HG03175 (cell line): ENCODE results near the gene OSTM1.
"Not testable (repeated sequence)": the region's sequence is repeated elsewhere in the genome, so short reads cannot be mapped to it uniquely, and the experiment has no call there.

ENCODE experiments used
- ATAC-seq: cut with Tn5 transposase; IDR thresholded peaks from one replicate; pipeline ENCODE4 v1.9.1; 2021; ENCODE audit warnings: mild to moderate bottlenecking, moderate library complexity; ENCODE audit not compliant: unreplicated experiment

OSTM1 gene

DNA sequence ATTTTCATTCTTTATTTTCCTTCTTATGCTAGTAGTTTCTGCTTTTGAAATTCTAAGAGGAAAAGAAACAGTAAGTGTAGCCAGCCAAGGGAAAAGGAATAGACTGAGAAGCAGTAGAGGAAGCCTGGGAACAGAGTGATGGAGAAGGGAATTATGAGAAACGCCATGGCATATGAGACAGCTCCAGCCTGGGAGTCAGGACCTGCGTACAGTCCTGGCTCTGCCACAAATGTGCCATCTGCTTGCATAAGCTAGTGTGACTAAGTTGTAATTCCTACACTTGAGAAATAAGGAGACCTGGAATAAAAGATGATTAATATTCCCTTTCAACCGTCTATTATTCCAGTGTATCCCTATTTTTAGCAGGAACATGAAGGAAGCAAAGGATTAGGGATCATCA lies 47.5 kb downstream of the OSTM1 start:
- ATAC-seq = no peak

- ATAC-seq = no peak
Observed at GRCh38 chr6:108024427-108025073, 50.0 kb downstream of the OSTM1 start.

DNA sequence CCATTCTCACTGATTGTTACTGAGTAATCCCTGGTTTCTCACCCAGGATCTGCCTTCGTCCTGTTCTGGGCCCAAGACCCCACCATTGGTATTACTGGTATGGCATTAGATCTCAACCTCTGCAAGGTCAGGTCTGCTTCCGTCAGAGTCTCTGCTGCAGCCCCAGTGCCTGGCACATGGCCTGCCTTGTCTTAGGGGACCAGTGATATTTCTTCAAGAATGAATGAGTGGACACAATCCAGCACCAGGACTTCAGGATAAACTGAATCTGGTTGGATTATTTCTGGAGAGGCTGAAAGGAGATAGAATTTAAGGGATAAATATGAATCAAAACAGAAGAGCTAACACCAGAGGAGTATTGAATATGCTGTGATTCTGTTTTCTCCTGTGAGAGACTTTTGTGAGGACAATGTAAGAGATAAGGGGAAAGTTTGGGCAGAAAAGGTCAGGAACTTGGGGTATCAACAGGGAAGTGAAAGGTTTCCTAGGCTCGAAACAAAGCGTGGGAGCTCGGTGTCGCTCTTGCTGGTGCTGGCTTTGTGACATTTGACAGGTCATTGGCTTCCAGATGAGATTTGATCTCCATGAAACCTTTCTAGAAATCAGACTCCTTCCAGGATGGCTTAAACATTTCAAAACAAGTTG lies 53.9 kb downstream of the OSTM1 start:
- no peak for ATAC-seq

GRCh38 chr6:108016283-108016682 lies 58.3 kb downstream of the OSTM1 start:
- ATAC-seq = not testable (repeated sequence)

GRCh38 chr6:108013787-108014439 lies 60.6 kb downstream of the OSTM1 start:
- no peak for ATAC-seq

DNA sequence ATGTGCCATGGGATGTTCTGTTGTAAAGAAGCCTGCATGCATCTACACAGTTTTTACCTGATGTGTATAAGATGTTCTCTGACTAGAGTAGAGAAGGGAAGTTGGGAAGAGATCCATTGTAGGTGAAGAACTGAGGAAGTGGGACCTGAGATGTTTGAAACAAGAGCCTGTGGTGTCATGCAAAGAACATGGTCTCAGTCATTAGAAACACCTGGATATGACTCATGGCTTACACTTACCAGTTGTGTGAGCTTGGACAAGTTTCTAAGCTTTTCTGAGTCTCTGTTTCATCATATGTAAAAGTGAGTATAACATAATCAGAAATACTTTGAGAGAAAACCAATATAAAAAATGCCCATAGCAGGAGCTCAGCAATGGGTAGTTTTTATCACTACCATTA lies 64.6 kb downstream of the OSTM1 start:
- ATAC-seq = no peak

DNA sequence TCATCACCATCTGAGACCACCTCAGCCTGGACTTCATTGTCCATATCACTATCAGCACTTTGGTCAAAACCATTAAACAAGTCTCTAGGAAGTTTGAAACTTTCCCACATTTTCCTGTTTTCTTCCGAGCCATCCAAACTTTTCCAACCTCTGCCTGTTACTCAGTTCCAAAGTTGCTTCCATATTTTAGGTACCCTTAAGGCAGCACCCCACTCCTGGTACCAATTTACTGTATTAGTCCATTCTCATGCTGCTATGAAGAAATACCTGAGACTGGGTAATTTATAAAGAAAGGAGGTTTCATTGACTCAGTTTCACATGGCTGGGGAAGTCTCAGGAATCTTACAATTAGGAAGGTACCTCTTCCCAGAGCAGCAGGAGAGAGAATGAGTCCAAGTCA lies 65.3 kb downstream of the OSTM1 start:
- ATAC-seq = not testable (repeated sequence)

GRCh38 chr6:108008363-108008762 lies 66.2 kb downstream of the OSTM1 start:
- ATAC-seq = no peak

GRCh38 chr6:108005961-108006360 lies 68.6 kb downstream of the OSTM1 start:
- no peak for ATAC-seq

GRCh38 chr6:108004861-108005260 lies 69.7 kb downstream of the OSTM1 start:
- ATAC-seq = no peak

DNA sequence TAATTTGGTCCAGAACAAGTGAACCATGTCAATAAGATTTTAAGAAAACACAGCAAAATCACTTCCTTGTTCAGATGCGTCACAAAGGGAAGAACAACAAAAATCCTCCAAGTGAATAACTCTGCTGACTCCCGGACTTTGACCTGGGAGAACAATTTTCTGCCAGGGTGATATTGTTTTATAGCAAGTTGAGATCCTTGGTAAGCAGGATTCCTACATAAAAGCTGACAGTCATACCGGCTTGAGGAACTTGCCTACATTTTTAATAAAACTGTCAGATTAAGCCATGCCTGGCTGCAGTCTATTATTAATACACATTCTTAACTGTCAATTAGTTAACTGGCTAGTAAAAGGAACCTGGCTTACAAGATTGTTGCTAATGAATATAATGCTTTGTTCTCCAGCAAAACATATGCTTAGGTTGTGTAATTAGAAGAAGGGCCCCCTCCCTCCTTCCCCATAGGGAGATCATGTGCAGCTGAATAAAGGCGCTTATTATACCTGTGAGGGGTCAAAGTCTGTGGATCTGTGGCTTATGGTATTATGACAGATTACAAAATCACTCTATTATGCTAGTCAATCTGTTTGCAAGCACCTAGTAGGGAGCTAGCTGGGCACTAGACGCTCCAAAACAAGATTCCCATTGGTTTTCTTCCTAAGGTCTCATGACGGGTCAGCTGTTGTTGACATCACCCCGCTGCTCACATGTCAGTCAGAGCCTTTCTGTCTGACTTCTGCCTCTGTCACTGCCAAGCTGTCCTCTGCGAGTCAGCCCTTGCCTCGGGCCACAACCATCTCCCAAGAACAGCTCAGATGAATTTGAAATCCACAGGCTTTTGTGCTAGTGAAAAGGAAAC lies 71.9 kb downstream of the OSTM1 start:
- no peak for ATAC-seq

GRCh38 chr6:108001696-108002231 lies 72.8 kb downstream of the OSTM1 start:
- ATAC-seq = no peak

DNA sequence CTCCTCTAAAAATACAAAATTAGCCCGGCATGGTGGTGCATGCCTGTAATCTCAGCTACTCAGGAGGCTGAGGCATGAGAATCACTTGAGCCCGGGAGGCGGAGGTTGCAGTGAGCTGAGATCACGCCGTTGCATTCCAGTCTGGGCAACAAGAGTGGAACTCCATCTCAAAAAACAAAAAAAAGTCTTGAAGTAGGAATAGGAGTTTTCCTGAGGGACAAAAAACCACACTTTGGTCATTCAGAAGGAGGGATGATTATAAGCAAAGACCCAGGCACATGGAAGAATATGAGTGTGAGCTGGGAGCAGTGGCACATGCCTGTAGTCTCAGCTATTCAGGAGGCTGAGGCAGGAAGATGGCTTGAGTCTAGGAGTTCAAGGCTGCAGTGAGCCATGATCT lies 74.3 kb downstream of the OSTM1 start:
- not testable (repeated sequence) for ATAC-seq

GRCh38 chr6:107999341-107999740 lies 75.2 kb downstream of the OSTM1 start:
- no peak for ATAC-seq

DNA sequence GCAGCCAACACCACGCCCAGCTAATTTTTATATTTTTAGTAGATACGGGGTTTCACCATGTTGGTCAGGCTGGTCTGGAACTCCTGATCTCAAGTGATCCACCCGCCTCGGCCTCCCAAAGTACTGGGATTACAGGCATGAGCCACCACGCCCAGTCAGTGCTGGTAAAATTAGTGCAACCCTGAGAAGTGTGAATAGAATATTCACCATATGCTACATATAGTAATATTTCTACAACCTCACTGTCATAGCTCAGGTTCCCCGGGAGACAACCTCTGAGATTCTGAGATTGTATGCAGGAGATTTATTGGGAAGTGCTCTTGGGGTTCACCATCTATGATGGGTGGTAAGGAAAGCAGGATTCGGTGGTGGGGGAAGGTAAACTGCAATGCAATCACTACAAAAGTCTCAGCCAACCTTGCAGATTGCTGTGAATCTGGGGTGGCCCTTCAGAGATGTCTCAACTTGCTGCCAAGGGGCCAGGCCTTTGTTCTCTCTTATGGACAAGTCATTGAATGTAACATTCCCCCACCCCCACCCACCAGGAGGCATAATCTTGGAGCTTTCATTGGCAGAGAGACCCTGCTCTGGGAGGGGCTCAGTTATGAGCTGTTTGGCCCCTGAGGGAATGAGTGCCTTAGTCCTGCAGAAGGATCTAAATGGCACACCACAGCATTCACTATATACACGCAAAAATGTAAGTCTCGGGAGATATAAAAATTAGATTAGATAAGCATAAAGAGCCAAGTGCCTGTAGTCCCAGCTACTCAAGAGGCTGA lies 82.6 kb downstream of the OSTM1 start:
- ATAC-seq = no peak
